Body of pancreas (tissue), 4 donors: ENCODE data around the gene MTERF4. TPM values are rescaled to one million over a fixed set of nuclear protein-coding genes. Genes with fewer than 3 reads are reported as not detected.

ENCODE experiments used
- ATAC-seq: fragments of 150-250 bp; one replicate; pipeline ENCODE4 v1.9.1; 2016
- DNase-seq, 4 donors: peaks; one replicate each; pipeline ENCODE4 v3.0.0-alpha.2; 2019
- H3K27ac ChIP-seq, 4 donors: fragments of 200-600 bp; sonication (generic); 1 replicate in 3 of 4; 2 replicates in 1 of 4; pipeline versions ENCODE4 v1.5.1 to v1.6.1; 2016 to 2019; ENCODE audit warnings: mild to moderate bottlenecking in 1 of 4, mixed read lengths in 1 of 4, moderate library complexity in 1 of 4
- H3K27me3 ChIP-seq, 2 donors: fragments of 200-600 bp; sonication (generic); one replicate each; pipeline ENCODE4 v1.6.0; 2016; ENCODE audit warnings: mild to moderate bottlenecking in 1 of 2
- H3K36me3 ChIP-seq, 2 donors: fragments of 200-600 bp; sonication (generic); replicated peaks in 1 of 2; 2 replicates each; pipeline ENCODE4 v1.5.1; 2016; ENCODE audit warnings: low read depth in 2 of 2; ENCODE audit not compliant: insufficient read depth in 1 of 2
- H3K4me1 ChIP-seq: fragments of 200-600 bp; sonication (generic); one replicate; pipeline ENCODE4 v1.6.0; 2016
- H3K4me3 ChIP-seq, 2 donors: fragments of 200-600 bp; sonication (generic); 1 replicate in 1 of 2; 2 replicates in 1 of 2; pipeline ENCODE4 v1.5.1; 2016 to 2019
- H3K9me3 ChIP-seq, 3 donors: fragments of 200-600 bp; sonication (generic); 1 replicate in 2 of 3; 2 replicates in 1 of 3; pipeline ENCODE4 v1.5.1; 2016
- POLR2A ChIP-seq, 3 donors: fragments of 450-650 bp; IDR thresholded peaks; one replicate each; pipeline ENCODE4 v1.6.1; 2016; ENCODE audit warnings: antibody characterized with exemption in 3 of 3, mild to moderate bottlenecking in 2 of 3
- WGBS, 2 donors: methylation state at CpG; one replicate each; pipeline ENCODE4 v1.1.5; 2017; 5-methylcytosine and 5-hydroxymethylcytosine counted together
- intact Hi-C: fragments of 100-400 bp; cut with DNase I; formaldehyde crosslinking; loops from one replicate; pipeline ENCODE4 v1.15.1; 2023
- total RNA-seq, 2 donors: library from RNA; depleted of rRNA; stranded (reverse); fragments of >200 nt; gene quantifications; one replicate each; pipeline ENCODE4 v1.1.0, GENCODE V29; 2016
- TF ChIP-seq, protein P1 (sequence below), 7 experiments: fragments of 450-650 bp in 4 of 7; fragments of 200-600 bp in 3 of 7; sonication (generic) in 3 of 7; IDR thresholded peaks; one replicate each; pipeline ENCODE4 v1.5.1; 2016 to 2019; ENCODE audit warnings: antibody characterized with exemption in 7 of 7

Gene MTERF4
- total RNA-seq, 2 donors from 2014 or later, result 17.1 to 39.2 TPM

DNA sequence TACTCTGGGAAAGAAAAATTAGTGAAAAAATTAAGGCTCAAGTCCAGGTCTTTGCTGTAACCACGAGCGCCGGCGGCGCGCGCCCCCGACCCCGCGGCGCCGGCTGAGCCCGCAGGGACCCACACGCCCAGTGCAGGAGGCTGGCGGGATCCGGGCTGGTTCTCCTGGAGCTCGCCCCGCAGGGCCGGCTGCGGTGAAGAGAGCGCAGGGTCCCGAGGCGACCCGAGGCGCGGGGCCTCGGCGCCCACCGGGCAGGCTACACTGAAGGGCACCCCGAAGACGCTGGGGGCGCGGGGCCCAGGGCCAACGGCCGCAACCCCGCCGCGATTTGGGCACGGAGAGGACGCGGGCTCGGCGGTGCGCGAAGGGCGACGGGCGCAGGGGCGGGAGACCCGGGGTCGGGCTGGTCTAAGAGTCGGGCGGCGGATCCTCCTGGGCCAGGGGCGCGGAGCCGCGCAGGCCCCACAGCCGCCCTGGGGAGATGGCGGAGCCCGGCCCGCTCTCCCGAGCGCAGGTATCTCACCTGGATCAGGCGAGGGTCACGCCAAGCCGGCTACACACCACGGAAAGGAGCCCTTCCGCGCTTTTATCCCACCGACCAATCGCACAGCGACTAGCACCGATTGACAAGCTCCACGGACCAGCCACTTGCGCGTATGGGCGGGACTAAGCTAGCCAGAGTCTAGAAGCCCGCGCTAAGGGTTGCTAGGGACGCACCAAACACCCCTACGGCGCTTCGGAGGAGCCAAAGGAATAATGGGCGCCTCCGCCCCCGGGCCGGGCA, 47.0 kb upstream of the MTERF4 start, which contains the start of gene PASK:
TSS of gene PASK (minus strand) at position 582 of the 784 bp plus-strand sequence. CDS start 6,440 bp downstream, outside the sequence.
- intact Hi-C loops, result no loop called here
- TF ChIP-seq, protein P1, sequence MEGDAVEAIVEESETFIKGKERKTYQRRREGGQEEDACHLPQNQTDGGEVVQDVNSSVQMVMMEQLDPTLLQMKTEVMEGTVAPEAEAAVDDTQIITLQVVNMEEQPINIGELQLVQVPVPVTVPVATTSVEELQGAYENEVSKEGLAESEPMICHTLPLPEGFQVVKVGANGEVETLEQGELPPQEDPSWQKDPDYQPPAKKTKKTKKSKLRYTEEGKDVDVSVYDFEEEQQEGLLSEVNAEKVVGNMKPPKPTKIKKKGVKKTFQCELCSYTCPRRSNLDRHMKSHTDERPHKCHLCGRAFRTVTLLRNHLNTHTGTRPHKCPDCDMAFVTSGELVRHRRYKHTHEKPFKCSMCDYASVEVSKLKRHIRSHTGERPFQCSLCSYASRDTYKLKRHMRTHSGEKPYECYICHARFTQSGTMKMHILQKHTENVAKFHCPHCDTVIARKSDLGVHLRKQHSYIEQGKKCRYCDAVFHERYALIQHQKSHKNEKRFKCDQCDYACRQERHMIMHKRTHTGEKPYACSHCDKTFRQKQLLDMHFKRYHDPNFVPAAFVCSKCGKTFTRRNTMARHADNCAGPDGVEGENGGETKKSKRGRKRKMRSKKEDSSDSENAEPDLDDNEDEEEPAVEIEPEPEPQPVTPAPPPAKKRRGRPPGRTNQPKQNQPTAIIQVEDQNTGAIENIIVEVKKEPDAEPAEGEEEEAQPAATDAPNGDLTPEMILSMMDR (IDR thresholded peaks at IDR 0.05), result no peak
- TF ChIP-seq POLR2A (IDR thresholded peaks at IDR 0.05), result peak in 2 of 3 donors; percentile 22 to 24
- Histone ChIP-seq H3K36me3 (no peaks in the 10 kb centered on the region), H3K4me3 (peak within 1 kb of the TSS; percentile 91 to 100), H3K4me1 (peaks cover 21% of the 10 kb centered on the region), H3K9me3 (no peaks in the 10 kb centered on the region), H3K27me3 (no peaks in the 10 kb centered on the region), H3K27ac (peak within 1 kb of the TSS; percentile 3 to 81 (median 62))
- ATAC-seq, result peak; percentile 93
- WGBS, 2 donors, result 0% methylated on average over 2 to 86 of the region's 88 CpGs
- DNase-seq, result peak; percentile 96 to 98 (median 96)

- Histone ChIP-seq H3K4me3 (no peak overlapping the region), H3K27ac (no peak overlapping the region), H3K36me3 (no peaks in the 10 kb centered on the region), H3K27me3 (no peaks in the 10 kb centered on the region), H3K9me3 (no peaks in the 10 kb centered on the region), H3K4me1 (peaks cover 21% of the 10 kb centered on the region)
- intact Hi-C loops, result no loop called here
- WGBS, 2 donors, result 86 to 90% methylated on average over 4 of the region's 4 CpGs
- TF ChIP-seq, protein P1 (IDR thresholded peaks at IDR 0.05), result no peak
- TF ChIP-seq POLR2A (IDR thresholded peaks at IDR 0.05), result no peak
- no peak for ATAC-seq
- no peak for DNase-seq
Observed at GRCh38 chr2:241148239-241148638, 46.2 kb upstream of the MTERF4 start.

- DNase-seq, result no peak
- Histone ChIP-seq H3K9me3 (no peaks in the 10 kb centered on the region), H3K27ac (no peak overlapping the region), H3K27me3 (no peaks in the 10 kb centered on the region), H3K4me3 (no peak overlapping the region), H3K36me3 (no peaks in the 10 kb centered on the region), H3K4me1 (peaks cover 21% of the 10 kb centered on the region)
- intact Hi-C loops, result no loop called here
- WGBS, 2 donors, result 86 to 89% methylated on average over 3 of the region's 3 CpGs
- TF ChIP-seq, protein P1 (IDR thresholded peaks at IDR 0.05), result no peak
- no peak for TF ChIP-seq POLR2A (IDR thresholded peaks at IDR 0.05)
- no peak for ATAC-seq
Observed at GRCh38 chr2:241147336-241147735, 45.2 kb upstream of the MTERF4 start.

DNA sequence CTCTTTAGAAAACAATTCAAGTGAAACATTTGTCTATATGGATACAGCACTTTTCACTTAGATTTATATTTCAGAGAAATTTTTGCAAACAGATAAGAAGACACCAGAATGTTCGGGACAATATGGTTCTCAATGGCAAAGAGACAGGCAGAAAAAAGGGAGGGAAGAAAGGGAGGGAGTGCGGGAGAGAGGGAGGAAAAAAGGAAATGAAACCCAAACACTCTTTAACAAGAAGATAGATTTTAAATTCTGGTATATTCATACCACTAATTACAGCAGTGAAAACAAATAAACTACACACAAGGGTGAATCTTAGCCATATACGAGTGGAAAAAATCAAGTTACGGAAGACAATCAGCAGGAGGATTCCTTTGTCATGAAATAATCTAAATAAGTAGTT, 44.2 kb upstream of the MTERF4 start:
- Histone ChIP-seq H3K36me3 (no peaks in the 10 kb centered on the region), H3K27me3 (no peaks in the 10 kb centered on the region), H3K4me1 (peaks cover 14% of the 10 kb centered on the region), H3K9me3 (no peaks in the 10 kb centered on the region), H3K27ac (no peak overlapping the region), H3K4me3 (no peak overlapping the region)
- TF ChIP-seq, protein P1 (IDR thresholded peaks at IDR 0.05), result no peak
- TF ChIP-seq POLR2A (IDR thresholded peaks at IDR 0.05), result no peak
- ATAC-seq (no peak), DNase-seq (no peak)
- WGBS, 2 donors, result 84 to 86% methylated on average over 4 of the region's 4 CpGs
- intact Hi-C loops, result no loop called here
